OCI-LY7 (cell line): ENCODE data around the gene GDF10. TPM values are rescaled to one million over a fixed set of nuclear protein-coding genes. Genes with fewer than 3 reads are reported as not detected.

Experiments used
- BruUV-seq: library from RNA; stranded (reverse); fragments of 400-500 nt; replicated peaks from 2 replicates; lab custom pipeline; 2021; lab: Mats Ljungman, UMichigan
- CTCF ChIA-PET: fragments of 300-600 bp; sonication (Branson Sonifier 250); formaldehyde crosslinking; loops from one replicate; lab custom pipeline; 2022; ENCODE audit warnings: antibody characterized with exemption; ENCODE audit not compliant: unreplicated experiment; lab: Charles Lee
- POLR2A ChIA-PET: fragments of 300-600 bp; sonication (Branson Sonifier 250); formaldehyde crosslinking; loops from one replicate; lab custom pipeline; 2022; ENCODE audit warnings: antibody characterized with exemption; lab: Charles Lee
- DNase-seq: peaks from one replicate; pipeline ENCODE4 v3.0.0-alpha.2; 2015; ENCODE audit warnings: low spot score
- H2AFZ ChIP-seq: fragments of 200-600 bp; sonication (generic), shearing (Covaris generic); 2 replicates; pipeline ENCODE4 v1.6.1; 2014; ENCODE audit warnings: mild to moderate bottlenecking, antibody characterized with exemption, low read length, moderate library complexity
- H3K27ac ChIP-seq: fragments of 200-600 bp; sonication (generic); 2 replicates; pipeline ENCODE4 v1.5.1; 2014; ENCODE audit warnings: mixed run types, low read depth, mild to moderate bottlenecking, moderate library complexity, low read length, inconsistent platforms; ENCODE audit not compliant: poor library complexity, severe bottlenecking
- H3K36me3 ChIP-seq: fragments of 200-600 bp; sonication (generic); 2 replicates; pipeline ENCODE4 v1.6.1; 2014; ENCODE audit warnings: mild to moderate bottlenecking, antibody characterized with exemption, low read length, moderate library complexity, mixed read lengths; ENCODE audit not compliant: insufficient read depth
- H3K4me1 ChIP-seq: fragments of 200-600 bp; sonication (generic); 2 replicates; pipeline ENCODE4 v1.5.1; 2014; ENCODE audit warnings: mild to moderate bottlenecking, low read length; ENCODE audit not compliant: insufficient read depth, poor library complexity, severe bottlenecking
- H3K4me2 ChIP-seq: fragments of 200-600 bp; sonication (generic); 2 replicates; pipeline ENCODE4 v1.6.1; 2014; ENCODE audit warnings: mild to moderate bottlenecking, low read length
- H3K4me3 ChIP-seq: fragments of 200-600 bp; sonication (generic); 2 replicates; pipeline ENCODE4 v1.5.1; 2014; ENCODE audit warnings: mild to moderate bottlenecking, low read depth, low read length; ENCODE audit not compliant: poor library complexity, severe bottlenecking
- H3K79me2 ChIP-seq: fragments of 200-600 bp; sonication (generic); 2 replicates; pipeline ENCODE4 v1.6.1; 2016; ENCODE audit warnings: low read depth, mild to moderate bottlenecking, low read length, moderate library complexity, mixed read lengths; ENCODE audit not compliant: insufficient read depth
- H3K9me2 ChIP-seq: fragments of 200-600 bp; sonication (generic); 2 replicates; pipeline ENCODE4 v1.6.1; 2016; ENCODE audit warnings: mild to moderate bottlenecking, low read length, mixed read lengths; ENCODE audit not compliant: insufficient read depth
- H3K9me3 ChIP-seq: fragments of 200-600 bp; sonication (generic); 2 replicates; pipeline ENCODE4 v1.6.1; 2014; ENCODE audit warnings: mild to moderate bottlenecking, mixed run types, low read length, mixed read lengths
- H4K20me1 ChIP-seq: fragments of 200-600 bp; sonication (generic); 2 replicates; pipeline ENCODE4 v1.6.1; 2014; ENCODE audit warnings: mild to moderate bottlenecking, antibody characterized with exemption, low read length, moderate library complexity, mixed read lengths; ENCODE audit not compliant: insufficient read depth
- CTCF ChIP-seq: fragments of 200-600 bp; sonication (generic); conservative IDR thresholded peaks from 2 replicates; pipeline ENCODE4 v1.5.1; 2014; ENCODE audit warnings: mild to moderate bottlenecking, antibody characterized with exemption, low read length, moderate library complexity, mixed read lengths
- EZH2phosphoT487 ChIP-seq: fragments of 200-600 bp; sonication (generic); IDR thresholded peaks from 2 replicates; pipeline ENCODE4 v1.6.1; 2018; ENCODE audit warnings: low read depth, borderline replicate concordance, mild to moderate bottlenecking, mixed run types, antibody characterized with exemption, low read length, moderate library complexity, mixed read lengths
- intact Hi-C: fragments of 100-400 bp; cut with micrococcal nuclease; formaldehyde crosslinking; loops from one replicate; pipeline ENCODE4 v1.10.0; 2022; ENCODE audit not compliant: unreplicated experiment
- total RNA-seq, 2 experiments: library from RNA; depleted of rRNA in 1 of 2; stranded (reverse); fragments of >200 nt in 1 of 2; shearing (Covaris generic) in 1 of 2; gene quantifications; 2 replicates each; pipeline ENCODE4 v1.2.3, GENCODE V29; 2014 to 2022

GDF10 gene
- total RNA-seq, 2 experiments from 2014 or later = not detected

GRCh38 chr10:47286591-47287315, 13.2 kb upstream of the GDF10 start:
- TF ChIP-seq EZH2phosphoT487 (no peak), CTCF (no peak)
- ChIA-PET CTCF (interaction anchor here (0.8 to 1.1 kb wide), 2 partner anchors 32 to 239 kb away, joined by 3 to 4 read pairs; no protein-coding TSS in a partner anchor), POLR2A (no interaction called here)
- no peak overlapping the region for H3K4me3 ChIP-seq
- no peak overlapping the region for H2AFZ ChIP-seq
- no peak overlapping the region for H3K4me2 ChIP-seq
- H3K9me2 ChIP-seq = no peaks in the 10 kb centered on the region
- H3K27ac ChIP-seq = no peak overlapping the region
- H3K4me1 ChIP-seq = no peaks in the 10 kb centered on the region
- H3K79me2 ChIP-seq = no peaks in the 10 kb centered on the region
- no peaks in the 10 kb centered on the region for H4K20me1 ChIP-seq
- BruUV-seq = no TSS peak
- H3K36me3 ChIP-seq = no peaks in the 10 kb centered on the region
- intact Hi-C loops = no loop called here
- no peak for DNase-seq
- H3K9me3 ChIP-seq = no peaks in the 10 kb centered on the region

- POLR2A ChIA-PET = no interaction called here
- no peak for DNase-seq
- intact Hi-C loops = no loop called here
- H3K4me2 ChIP-seq = no peak overlapping the region
- H3K79me2 ChIP-seq = no peaks in the 10 kb centered on the region
- no peaks in the 10 kb centered on the region for H3K9me3 ChIP-seq
- H3K4me3 ChIP-seq = no peak overlapping the region
- H3K9me2 ChIP-seq = no peaks in the 10 kb centered on the region
- TF ChIP-seq CTCF = no peak
- TF ChIP-seq EZH2phosphoT487 = no peak
- no peaks in the 10 kb centered on the region for H3K4me1 ChIP-seq
- no peak overlapping the region for H2AFZ ChIP-seq
- H3K27ac ChIP-seq = no peak overlapping the region
- CTCF ChIA-PET = interaction anchor here (0.8 to 1.1 kb wide), 2 partner anchors 31 to 240 kb away, joined by 3 to 4 read pairs; no protein-coding TSS in a partner anchor
- H4K20me1 ChIP-seq = no peaks in the 10 kb centered on the region
- BruUV-seq = no TSS peak
- H3K36me3 ChIP-seq = no peaks in the 10 kb centered on the region
These were observed 12.6 kb upstream of the GDF10 start for GRCh38 chr10:47287365-47287802.

- ChIA-PET CTCF (no interaction called here), POLR2A (no interaction called here)
- Histone ChIP-seq H3K9me2 (no peaks in the 10 kb centered on the region), H3K27ac (no peak overlapping the region), H4K20me1 (no peaks in the 10 kb centered on the region), H3K4me1 (no peaks in the 10 kb centered on the region), H3K4me2 (no peak overlapping the region), H3K79me2 (no peaks in the 10 kb centered on the region), H3K36me3 (no peaks in the 10 kb centered on the region), H3K4me3 (no peak overlapping the region), H2AFZ (no peak overlapping the region), H3K9me3 (no peaks in the 10 kb centered on the region)
- DNase-seq = no peak
- no TSS peak for BruUV-seq
- intact Hi-C loops = no loop called here
- TF ChIP-seq EZH2phosphoT487 = no peak
- no peak for TF ChIP-seq CTCF
These were observed 12.2 kb upstream of the GDF10 start for GRCh38 chr10:47287805-47288204.
